Measurements from ENCODE around the gene FNBP1L.
A peak's percentile ranks its signal among the peaks of the same experiment; 100 is the strongest.

Gene FNBP1L

GRCh38 chr1:93447481-93448291 is at the start of gene FNBP1L:
FNBP1L (plus strand) TSS chr1:93448118; CDS start chr1:93448282, 164 bp downstream.
- DNase-seq, result peak; percentile 88

- DNase-seq, result no peak
Observed at GRCh38 chr1:93399781-93400180, 48.1 kb upstream of the FNBP1L start.

- DNase-seq, result no peak
Observed at GRCh38 chr1:93408203-93408602, 39.7 kb upstream of the FNBP1L start.

GRCh38 chr1:93411000-93411399 is 36.9 kb upstream of the FNBP1L start:
- DNase-seq, result no peak

- DNase-seq, result no peak
Observed at GRCh38 chr1:93414749-93415148, 33.2 kb upstream of the FNBP1L start.

- no peak for DNase-seq
Observed at GRCh38 chr1:93415296-93415695, 32.6 kb upstream of the FNBP1L start.

- DNase-seq, result no peak
Observed at GRCh38 chr1:93416183-93416582, 31.7 kb upstream of the FNBP1L start.

GRCh38 chr1:93419344-93419743 is 28.6 kb upstream of the FNBP1L start:
- no peak for DNase-seq

- DNase-seq, result no peak
Observed at GRCh38 chr1:93420400-93420799, 27.5 kb upstream of the FNBP1L start.

- DNase-seq, result no peak
Observed at GRCh38 chr1:93426181-93426580, 21.7 kb upstream of the FNBP1L start.

GRCh38 chr1:93427656-93428055 is 20.3 kb upstream of the FNBP1L start:
- no peak for DNase-seq

- DNase-seq, result no peak
Observed at GRCh38 chr1:93433407-93433961, 14.4 kb upstream of the FNBP1L start.

- DNase-seq, result no peak
Observed at GRCh38 chr1:93434088-93434487, 13.8 kb upstream of the FNBP1L start.

GRCh38 chr1:93434987-93435386 is 12.9 kb upstream of the FNBP1L start:
- DNase-seq, result no peak

- no peak for DNase-seq
Observed at GRCh38 chr1:93435443-93435842, 12.5 kb upstream of the FNBP1L start.

GRCh38 chr1:93436496-93436895 is 11.4 kb upstream of the FNBP1L start:
- DNase-seq, result no peak

GRCh38 chr1:93437976-93438605 is 9.8 kb upstream of the FNBP1L start:
- DNase-seq, result peak; percentile 66

GRCh38 chr1:93438716-93439115 is 9.2 kb upstream of the FNBP1L start:
- DNase-seq, result no peak

GRCh38 chr1:93440272-93440671 is 7.6 kb upstream of the FNBP1L start:
- no peak for DNase-seq

GRCh38 chr1:93440706-93441105 is 7.2 kb upstream of the FNBP1L start:
- no peak for DNase-seq

- no peak for DNase-seq
Observed at GRCh38 chr1:93441589-93441988, 6.3 kb upstream of the FNBP1L start.

GRCh38 chr1:93442008-93442666 is 5.8 kb upstream of the FNBP1L start:
- no peak for DNase-seq

GRCh38 chr1:93442741-93443140 is 5.2 kb upstream of the FNBP1L start:
- DNase-seq, result no peak

GRCh38 chr1:93443454-93443853 is 4.5 kb upstream of the FNBP1L start:
- no peak for DNase-seq
